Breast epithelium (tissue), 3 donors: ENCODE data around the gene IGF2BP1.

Experiments used
- POLR2AphosphoS5 ChIP-seq, 3 donors: sonication (generic); formaldehyde crosslinking; IDR thresholded peaks; one replicate each; pipeline ENCODE4 v1.6.1; 2017; ENCODE audit warnings: antibody characterized with exemption in 3 of 3
- TF ChIP-seq, protein P1 (sequence below), 3 donors: fragments of 450-650 bp; IDR thresholded peaks; one replicate each; pipeline ENCODE4 v1.5.1; 2016 to 2017; ENCODE audit warnings: antibody characterized with exemption in 3 of 3, mild to moderate bottlenecking in 3 of 3, moderate library complexity in 3 of 3

- no peak for TF ChIP-seq POLR2AphosphoS5 (IDR thresholded peaks at IDR 0.05)
- TF ChIP-seq, protein P1, sequence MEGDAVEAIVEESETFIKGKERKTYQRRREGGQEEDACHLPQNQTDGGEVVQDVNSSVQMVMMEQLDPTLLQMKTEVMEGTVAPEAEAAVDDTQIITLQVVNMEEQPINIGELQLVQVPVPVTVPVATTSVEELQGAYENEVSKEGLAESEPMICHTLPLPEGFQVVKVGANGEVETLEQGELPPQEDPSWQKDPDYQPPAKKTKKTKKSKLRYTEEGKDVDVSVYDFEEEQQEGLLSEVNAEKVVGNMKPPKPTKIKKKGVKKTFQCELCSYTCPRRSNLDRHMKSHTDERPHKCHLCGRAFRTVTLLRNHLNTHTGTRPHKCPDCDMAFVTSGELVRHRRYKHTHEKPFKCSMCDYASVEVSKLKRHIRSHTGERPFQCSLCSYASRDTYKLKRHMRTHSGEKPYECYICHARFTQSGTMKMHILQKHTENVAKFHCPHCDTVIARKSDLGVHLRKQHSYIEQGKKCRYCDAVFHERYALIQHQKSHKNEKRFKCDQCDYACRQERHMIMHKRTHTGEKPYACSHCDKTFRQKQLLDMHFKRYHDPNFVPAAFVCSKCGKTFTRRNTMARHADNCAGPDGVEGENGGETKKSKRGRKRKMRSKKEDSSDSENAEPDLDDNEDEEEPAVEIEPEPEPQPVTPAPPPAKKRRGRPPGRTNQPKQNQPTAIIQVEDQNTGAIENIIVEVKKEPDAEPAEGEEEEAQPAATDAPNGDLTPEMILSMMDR (IDR thresholded peaks at IDR 0.05): no peak
Observed at GRCh38 chr17:49053171-49053829, 56.1 kb downstream of the IGF2BP1 start.
